Liver (tissue), 9 donors: ENCODE measurements around the gene C3orf22. TPM values are rescaled to one million over a fixed set of nuclear protein-coding genes. Genes with fewer than 3 reads are reported as not detected.

Experiments used
- DNase-seq: peaks from one replicate; pipeline ENCODE4 v3.0.0-alpha.2; 2017; ENCODE audit warnings: low spot score
- H3K27ac ChIP-seq, 2 donors: one replicate each; pipeline ENCODE4 v1.7.0; 2013; ENCODE audit warnings: inconsistent platforms in 2 of 2, low read length in 2 of 2, control low read depth in 1 of 2, low read depth in 1 of 2, mild to moderate bottlenecking in 1 of 2
- H3K27me3 ChIP-seq, 4 donors: one replicate each; pipeline versions ENCODE4 v1.6.1 to v1.7.0; 2013; ENCODE audit warnings: low read length in 3 of 4, inconsistent platforms in 1 of 4, mild to moderate bottlenecking in 1 of 4, moderate library complexity in 1 of 4; ENCODE audit not compliant: control insufficient read depth in 4 of 4, insufficient read depth in 4 of 4
- H3K36me3 ChIP-seq, 4 donors: one replicate each; pipeline versions ENCODE4 v1.6.1 to v1.7.0; 2013; ENCODE audit warnings: low read length in 3 of 4, mild to moderate bottlenecking in 3 of 4, low read depth in 1 of 4, moderate library complexity in 1 of 4; ENCODE audit not compliant: control insufficient read depth in 4 of 4, insufficient read depth in 3 of 4
- H3K4me1 ChIP-seq, 4 donors: one replicate each; pipeline versions ENCODE4 v1.6.1 to v1.7.0; 2013; ENCODE audit warnings: low read length in 3 of 4, mild to moderate bottlenecking in 3 of 4, moderate library complexity in 1 of 4; ENCODE audit not compliant: control insufficient read depth in 4 of 4, insufficient read depth in 4 of 4
- H3K4me3 ChIP-seq, 3 donors: one replicate each; pipeline versions ENCODE4 v1.6.1 to v1.7.0; 2013; ENCODE audit warnings: low read length in 3 of 3, control low read depth in 1 of 3, low read depth in 1 of 3, mild to moderate bottlenecking in 1 of 3
- H3K9ac ChIP-seq, 2 donors: one replicate each; pipeline ENCODE4 v1.7.0; 2013; ENCODE audit warnings: low read length in 2 of 2, mild to moderate bottlenecking in 2 of 2, moderate library complexity in 2 of 2, control low read depth in 1 of 2, low read depth in 1 of 2
- H3K9me3 ChIP-seq, 4 donors: one replicate each; pipeline versions ENCODE4 v1.6.1 to v1.7.0; 2013; ENCODE audit warnings: low read length in 3 of 4; ENCODE audit not compliant: control insufficient read depth in 4 of 4
- EGR1 ChIP-seq, 2 donors: IDR thresholded peaks; 2 replicates each; pipeline ENCODE4 v1.6.1; 2016 to 2018; ENCODE audit warnings: antibody characterized with exemption in 2 of 2, low read depth in 2 of 2
- FOXA1 ChIP-seq: IDR thresholded peaks from 2 replicates; pipeline ENCODE4 v1.6.1; 2016; ENCODE audit warnings: antibody characterized with exemption
- FOXA2 ChIP-seq: IDR thresholded peaks from 2 replicates; pipeline ENCODE4 v1.6.1; 2016; ENCODE audit warnings: antibody characterized with exemption
- JUND ChIP-seq, 2 donors: IDR thresholded peaks; 2 replicates each; pipeline ENCODE4 v1.6.1; 2016; ENCODE audit warnings: antibody characterized with exemption in 2 of 2
- NR2F2 ChIP-seq: IDR thresholded peaks from 2 replicates; pipeline ENCODE4 v1.6.1; 2016; ENCODE audit warnings: antibody characterized with exemption
- RAD21 ChIP-seq, 2 donors: IDR thresholded peaks; 2 replicates each; pipeline ENCODE4 v1.6.1; 2016; ENCODE audit warnings: antibody characterized with exemption in 2 of 2, mild to moderate bottlenecking in 2 of 2
- RXRA ChIP-seq, 2 donors: IDR thresholded peaks; 2 replicates each; pipeline ENCODE4 v1.6.1; 2017 to 2018; ENCODE audit warnings: antibody characterized with exemption in 2 of 2, mild to moderate bottlenecking in 1 of 2
- TAF1 ChIP-seq: conservative IDR thresholded peaks from 2 replicates; pipeline ENCODE4 v1.6.1; 2016; ENCODE audit warnings: antibody characterized with exemption, mild to moderate bottlenecking
- WGBS: extraction: QIAGEN DNeasy Blood & Tissue Kit; methylation state at CpG from one replicate; pipeline ENCODE4 v1.1.7; 2013; 5-methylcytosine and 5-hydroxymethylcytosine counted together
- polyA plus RNA-seq, 2 donors: library from polyadenylated mRNA; stranded (reverse) in 1 of 2; unstranded in 1 of 2; fragments of 200-250 nt in 1 of 2; fragments of >200 nt in 1 of 2; fragmentation: Nextera tagmentation in 1 of 2; extraction: Ambion mirVana in 1 of 2; gene quantifications; one replicate each; pipeline versions ENCODE4 v1.2.1 to v1.2.3, GENCODE V29; 2013 to 2015
- total RNA-seq, 2 donors: library from RNA; depleted of rRNA; stranded (reverse); fragments of >200 nt; gene quantifications; one replicate each; pipeline ENCODE4 v1.2.3, GENCODE V29; 2014
- TF ChIP-seq, protein P1 (sequence below): fragments of 150-350 bp; IDR thresholded peaks from 2 replicates; pipeline ENCODE4 v1.5.1; 2017; ENCODE audit warnings: improper control_type of control experiment, low read depth, low read length; ENCODE audit not compliant: missing input control
- TF ChIP-seq, protein P2 (sequence below): IDR thresholded peaks from 2 replicates; pipeline ENCODE4 v1.6.1; 2016; ENCODE audit warnings: antibody characterized with exemption
- TF ChIP-seq, protein P3 (sequence below): IDR thresholded peaks from 2 replicates; pipeline ENCODE4 v1.6.1; 2016; ENCODE audit warnings: antibody characterized with exemption
- donor health status: healthy.
- donor health status: healthy.
- donor health status: healthy.
- donor health status: healthy.
- donor health status: healthy.

C3orf22 gene
- total and polyA plus RNA-seq, 4 donors: not detected

DNA sequence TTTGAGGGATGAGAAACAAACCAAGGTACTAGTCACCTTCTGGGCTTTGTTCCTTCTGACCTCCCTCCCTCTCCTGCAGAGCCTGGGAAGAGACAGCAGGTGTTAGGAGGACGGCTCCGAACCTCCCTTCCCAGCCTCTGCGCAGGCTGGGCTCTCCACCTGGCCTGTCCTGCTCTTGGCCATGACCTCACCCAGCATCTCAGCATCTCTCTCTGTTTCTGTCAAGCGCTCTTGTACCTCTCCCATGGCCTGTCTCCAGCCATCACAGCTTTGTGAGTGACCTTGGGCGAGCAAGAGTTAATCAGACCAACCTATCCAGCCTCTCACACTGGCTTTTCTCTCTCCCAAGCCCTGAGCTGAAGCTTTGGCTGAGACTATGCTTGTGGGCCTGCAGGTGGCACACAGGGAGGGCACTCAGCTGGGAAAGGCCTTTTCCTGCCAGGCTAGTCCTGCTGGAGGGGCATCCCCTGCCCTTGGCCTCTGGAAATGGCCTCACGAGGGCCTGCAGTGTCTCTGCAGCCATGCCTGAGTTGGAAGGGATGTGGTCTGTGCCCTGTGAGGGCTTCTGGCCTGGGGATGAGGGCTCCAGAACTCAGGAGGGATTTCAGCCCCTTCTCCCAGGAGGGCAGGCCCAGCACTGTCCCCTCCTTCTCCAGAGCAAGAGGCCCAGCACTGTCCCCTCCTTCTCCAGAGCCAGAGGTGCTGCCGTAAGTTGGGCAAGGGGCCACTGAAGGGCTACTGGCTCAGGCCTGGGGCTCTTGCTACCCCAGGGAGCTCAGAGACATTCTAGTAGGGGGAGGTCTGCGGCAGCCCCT lies 32.7 kb downstream of the C3orf22 start:
- Histone ChIP-seq H3K4me3 (no peak overlapping the region), H3K36me3 (no peaks in the 10 kb centered on the region), H3K4me1 (peaks cover 18 to 90% (median 72%) of the 10 kb centered on the region in 4 donors), H3K9ac (peak overlapping the region in 1 of 2 donors; percentile 45), H3K27me3 (no peaks in the 10 kb centered on the region), H3K27ac (peak overlapping the region; percentile 94 to 96), H3K9me3 (no peaks in the 10 kb centered on the region)
- no peak for DNase-seq
- no peak for TF ChIP-seq JUND (IDR thresholded peaks at IDR 0.05)
- TF ChIP-seq RAD21 (IDR thresholded peaks at IDR 0.05): peak; percentile 10 to 34
- no peak for TF ChIP-seq EGR1 (IDR thresholded peaks at IDR 0.05; ENCODE audit: low read depth in 2 of 2)
- TF ChIP-seq TAF1: no peak
- TF ChIP-seq, protein P1, sequence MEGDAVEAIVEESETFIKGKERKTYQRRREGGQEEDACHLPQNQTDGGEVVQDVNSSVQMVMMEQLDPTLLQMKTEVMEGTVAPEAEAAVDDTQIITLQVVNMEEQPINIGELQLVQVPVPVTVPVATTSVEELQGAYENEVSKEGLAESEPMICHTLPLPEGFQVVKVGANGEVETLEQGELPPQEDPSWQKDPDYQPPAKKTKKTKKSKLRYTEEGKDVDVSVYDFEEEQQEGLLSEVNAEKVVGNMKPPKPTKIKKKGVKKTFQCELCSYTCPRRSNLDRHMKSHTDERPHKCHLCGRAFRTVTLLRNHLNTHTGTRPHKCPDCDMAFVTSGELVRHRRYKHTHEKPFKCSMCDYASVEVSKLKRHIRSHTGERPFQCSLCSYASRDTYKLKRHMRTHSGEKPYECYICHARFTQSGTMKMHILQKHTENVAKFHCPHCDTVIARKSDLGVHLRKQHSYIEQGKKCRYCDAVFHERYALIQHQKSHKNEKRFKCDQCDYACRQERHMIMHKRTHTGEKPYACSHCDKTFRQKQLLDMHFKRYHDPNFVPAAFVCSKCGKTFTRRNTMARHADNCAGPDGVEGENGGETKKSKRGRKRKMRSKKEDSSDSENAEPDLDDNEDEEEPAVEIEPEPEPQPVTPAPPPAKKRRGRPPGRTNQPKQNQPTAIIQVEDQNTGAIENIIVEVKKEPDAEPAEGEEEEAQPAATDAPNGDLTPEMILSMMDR: peak; percentile 9
- 77% methylated on average over 8 of the region's 8 CpGs for WGBS

DNA sequence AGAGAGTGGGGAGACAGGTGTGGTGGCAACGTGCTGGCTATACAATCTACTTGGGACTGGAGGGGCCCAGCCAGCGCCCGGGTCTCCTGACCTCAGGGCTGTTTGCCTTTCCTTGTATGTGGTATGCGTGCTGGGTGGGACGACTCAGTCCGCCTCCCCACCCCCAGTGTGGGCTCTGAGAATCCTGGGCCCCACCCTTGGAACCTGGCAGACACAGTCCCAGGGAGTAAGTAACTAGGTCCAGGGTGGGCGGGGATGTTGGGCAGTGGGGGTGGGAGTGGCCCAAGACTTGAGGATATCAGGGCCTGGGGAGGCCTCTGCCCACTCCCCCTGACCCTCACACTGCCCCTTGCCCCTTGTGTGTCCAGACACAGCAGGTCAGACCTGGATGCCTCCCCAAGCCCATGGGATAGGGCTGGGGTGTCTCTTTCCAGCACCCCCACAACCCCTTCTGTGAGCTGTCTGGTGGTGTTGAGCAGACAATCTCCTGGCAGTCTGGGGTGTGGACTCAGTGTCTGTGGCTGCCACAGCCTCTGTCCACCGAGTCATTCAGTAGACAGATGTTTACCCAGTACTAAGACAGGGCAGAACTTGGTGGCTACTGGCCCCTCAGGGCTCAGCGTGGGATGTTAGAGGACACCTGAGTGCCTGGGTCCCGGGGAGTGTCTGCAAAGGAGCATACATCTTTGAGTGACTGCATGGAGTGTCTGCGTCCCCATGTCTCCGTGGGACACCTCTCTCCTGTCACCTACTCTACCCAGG lies 33.5 kb downstream of the C3orf22 start:
- no peak for DNase-seq
- Histone ChIP-seq H3K9ac (peak overlapping the region; percentile 91 to 93), H3K4me3 (peak overlapping the region; percentile 75 to 81 (median 78)), H3K36me3 (no peaks in the 10 kb centered on the region), H3K27me3 (no peaks in the 10 kb centered on the region), H3K27ac (peak overlapping the region; percentile 94 to 96), H3K4me1 (peaks cover 12 to 90% (median 68%) of the 10 kb centered on the region in 4 donors), H3K9me3 (no peaks in the 10 kb centered on the region)
- 45% methylated on average over 12 of the region's 12 CpGs for WGBS
- no peak for TF ChIP-seq EGR1 (IDR thresholded peaks at IDR 0.05; ENCODE audit: low read depth in 2 of 2)
- TF ChIP-seq FOXA2: no peak
- TF ChIP-seq, protein P2, sequence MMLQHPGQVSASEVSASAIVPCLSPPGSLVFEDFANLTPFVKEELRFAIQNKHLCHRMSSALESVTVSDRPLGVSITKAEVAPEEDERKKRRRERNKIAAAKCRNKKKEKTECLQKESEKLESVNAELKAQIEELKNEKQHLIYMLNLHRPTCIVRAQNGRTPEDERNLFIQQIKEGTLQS: no peak
- TF ChIP-seq NR2F2: no peak
- no peak for TF ChIP-seq RAD21 (IDR thresholded peaks at IDR 0.05)
- TF ChIP-seq TAF1: no peak
- no peak for TF ChIP-seq RXRA (IDR thresholded peaks at IDR 0.05)
- TF ChIP-seq, protein P3, sequence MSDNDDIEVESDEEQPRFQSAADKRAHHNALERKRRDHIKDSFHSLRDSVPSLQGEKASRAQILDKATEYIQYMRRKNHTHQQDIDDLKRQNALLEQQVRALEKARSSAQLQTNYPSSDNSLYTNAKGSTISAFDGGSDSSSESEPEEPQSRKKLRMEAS: no peak
- TF ChIP-seq, protein P1: no peak
- TF ChIP-seq FOXA1: no peak
